Esophagus (tissue), 2 donors: Measurements from ENCODE around the gene MTA3. TPM values are rescaled to one million over a fixed set of nuclear protein-coding genes. Genes with fewer than 3 reads are reported as not detected.

Source experiments
- H3K27ac ChIP-seq, 2 donors: one replicate each; pipeline ENCODE4 v1.5.1; 2013; ENCODE audit warnings: low read depth in 2 of 2, mild to moderate bottlenecking in 2 of 2, inconsistent platforms in 1 of 2, low read length in 1 of 2, moderate library complexity in 1 of 2
- H3K27me3 ChIP-seq, 2 donors: one replicate each; pipeline ENCODE4 v1.6.1; 2013; ENCODE audit warnings: low read length in 2 of 2, control low read depth in 1 of 2, mild to moderate bottlenecking in 1 of 2; ENCODE audit not compliant: insufficient read depth in 2 of 2, control insufficient read depth in 1 of 2
- H3K36me3 ChIP-seq, 2 donors: one replicate each; pipeline ENCODE4 v1.6.1; 2013; ENCODE audit warnings: low read length in 1 of 2; ENCODE audit not compliant: control insufficient read depth in 2 of 2, insufficient read depth in 2 of 2
- H3K4me1 ChIP-seq, 2 donors: one replicate each; pipeline ENCODE4 v1.6.1; 2013; ENCODE audit warnings: low read length in 1 of 2; ENCODE audit not compliant: control insufficient read depth in 2 of 2, insufficient read depth in 2 of 2
- H3K4me3 ChIP-seq, 2 donors: one replicate each; pipeline ENCODE4 v1.5.1; 2013; ENCODE audit warnings: low read length in 2 of 2, mild to moderate bottlenecking in 2 of 2, low read depth in 1 of 2, moderate library complexity in 1 of 2
- H3K9me3 ChIP-seq, 2 donors: one replicate each; pipeline ENCODE4 v1.6.1; 2013; ENCODE audit warnings: mild to moderate bottlenecking in 2 of 2, low read depth in 1 of 2, low read length in 1 of 2, moderate library complexity in 1 of 2; ENCODE audit not compliant: control insufficient read depth in 2 of 2, insufficient read depth in 1 of 2
- WGBS, 2 donors: extraction: QIAGEN DNeasy Blood & Tissue Kit; methylation state at CpG; one replicate each; pipeline ENCODE4 v1.1.7; 2013; 5-methylcytosine and 5-hydroxymethylcytosine counted together
- polyA plus RNA-seq, 2 donors: library from polyadenylated mRNA; stranded (reverse); fragments of 200-250 nt; gene quantifications; one replicate each; pipeline ENCODE4 v1.2.3, GENCODE V29; 2013
- donor health status: healthy with polysubstance abuse.
- donor health status: Bipolar disorder and iron deficiency.

Gene MTA3
- polyA plus RNA-seq, 2 donors = 31.7 to 55.3 TPM

GRCh38 chr2:42800461-42800962 is 232.1 kb downstream of the MTA3 start:
- 84% methylated on average over 4 of the region's 4 CpGs for WGBS, 2 donors
- no peaks in the 10 kb centered on the region for H3K27me3 ChIP-seq
- H3K27ac ChIP-seq = no peak overlapping the region

DNA sequence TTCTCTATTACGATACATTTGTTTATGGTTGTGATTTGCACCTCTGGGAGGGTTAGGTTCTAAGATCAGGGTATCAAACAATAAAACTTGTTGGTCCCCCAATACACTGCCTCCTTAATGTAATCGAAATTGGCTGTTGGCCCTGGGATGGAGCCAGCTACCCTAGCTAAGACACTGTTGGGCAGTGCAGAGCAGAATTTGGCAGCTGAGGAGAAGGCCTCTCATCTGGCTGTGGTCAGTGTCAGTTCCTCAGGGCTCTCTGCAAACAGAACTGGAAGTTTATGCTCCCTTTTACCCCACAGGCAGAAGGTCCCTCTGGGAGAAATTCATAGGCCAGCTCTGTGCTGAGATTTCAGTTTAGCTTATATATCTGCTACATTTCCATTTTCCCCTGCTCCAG is 232.5 kb downstream of the MTA3 start:
- Histone ChIP-seq H3K4me1 (peaks cover under 1 to 3% of the 10 kb centered on the region in 2 donors), H3K9me3 (no peaks in the 10 kb centered on the region), H3K36me3 (no peaks in the 10 kb centered on the region), H3K4me3 (no peak overlapping the region), H3K27me3 (no peaks in the 10 kb centered on the region), H3K27ac (no peak overlapping the region)
- WGBS, 2 donors = 61 to 65% methylated on average over 2 of the region's 2 CpGs

More at GRCh38 chr2:42800461-42800962, 232.1 kb downstream of the MTA3 start:
- Histone ChIP-seq H3K36me3 (no peaks in the 10 kb centered on the region), H3K4me1 (peaks cover 3% of the 10 kb centered on the region in 2 donors), H3K4me3 (no peak overlapping the region), H3K9me3 (no peaks in the 10 kb centered on the region)

DNA sequence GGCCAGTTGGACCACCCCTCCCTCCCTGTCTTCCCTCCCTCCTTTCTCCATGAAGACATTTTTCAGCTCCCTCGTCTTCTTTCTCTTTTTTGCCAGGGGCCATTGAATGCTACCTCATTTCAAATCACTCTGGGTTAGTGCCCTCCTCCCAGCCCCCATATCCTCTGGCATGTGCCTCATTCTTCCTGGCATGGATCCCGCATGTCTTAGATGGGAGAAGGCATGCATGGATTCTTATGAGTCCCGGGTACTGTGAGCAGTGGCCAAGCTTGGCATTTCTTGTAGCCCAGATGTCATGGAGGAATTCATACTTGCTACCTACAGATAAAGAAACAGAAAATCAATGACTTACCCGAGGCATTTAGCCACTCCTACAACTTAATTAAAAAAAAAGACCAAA is 232.9 kb downstream of the MTA3 start:
- Histone ChIP-seq H3K36me3 (no peaks in the 10 kb centered on the region), H3K4me3 (no peak overlapping the region), H3K27me3 (no peaks in the 10 kb centered on the region), H3K9me3 (no peaks in the 10 kb centered on the region), H3K27ac (no peak overlapping the region), H3K4me1 (peaks cover 0 to 3% of the 10 kb centered on the region in 2 donors)
- 32 to 35% methylated on average over 4 of the region's 4 CpGs for WGBS, 2 donors

GRCh38 chr2:42802150-42802549 is 233.7 kb downstream of the MTA3 start:
- Histone ChIP-seq H3K4me1 (peaks cover 0 to 3% of the 10 kb centered on the region in 2 donors), H3K36me3 (no peaks in the 10 kb centered on the region), H3K27me3 (no peaks in the 10 kb centered on the region), H3K9me3 (no peaks in the 10 kb centered on the region), H3K4me3 (no peak overlapping the region), H3K27ac (no peak overlapping the region)
- WGBS, 2 donors = 93% methylated on average over 6 of the region's 6 CpGs

- peaks cover 0 to 3% of the 10 kb centered on the region in 2 donors for H3K4me1 ChIP-seq
- H3K9me3 ChIP-seq = no peaks in the 10 kb centered on the region
- WGBS, 2 donors = 68 to 71% methylated on average over 3 of the region's 3 CpGs
- no peaks in the 10 kb centered on the region for H3K27me3 ChIP-seq
- no peak overlapping the region for H3K27ac ChIP-seq
- H3K36me3 ChIP-seq = no peaks in the 10 kb centered on the region
- no peak overlapping the region for H3K4me3 ChIP-seq
These were observed 235.9 kb downstream of the MTA3 start for GRCh38 chr2:42804338-42804737.

DNA sequence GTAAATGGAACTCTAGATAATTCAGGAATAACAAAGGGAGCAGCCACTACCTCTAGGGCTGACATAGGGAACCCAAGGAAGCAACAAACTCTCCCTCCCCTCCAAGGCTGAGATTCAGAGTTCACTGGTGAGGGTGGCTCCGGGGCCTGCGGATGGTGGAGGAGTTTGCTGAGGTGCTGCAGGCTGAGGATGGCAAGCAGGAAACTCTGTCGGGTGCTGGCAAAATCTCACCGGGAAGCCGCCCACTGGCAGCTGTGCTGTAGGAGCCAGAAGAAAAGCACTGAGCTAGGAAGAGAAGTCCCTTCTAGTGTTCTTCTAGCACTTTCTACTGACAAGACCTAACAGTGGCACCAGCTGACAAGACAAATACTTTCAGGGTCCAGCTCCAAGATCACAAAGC is 236.5 kb downstream of the MTA3 start:
- 77 to 80% methylated on average over 5 of the region's 5 CpGs for WGBS, 2 donors
- H3K4me3 ChIP-seq = no peak overlapping the region
- H3K27ac ChIP-seq = no peak overlapping the region
- no peaks in the 10 kb centered on the region for H3K27me3 ChIP-seq
- H3K36me3 ChIP-seq = no peaks in the 10 kb centered on the region
- H3K9me3 ChIP-seq = no peaks in the 10 kb centered on the region
- H3K4me1 ChIP-seq = peaks cover 0 to 3% of the 10 kb centered on the region in 2 donors

Other genes with a start within 250 kb of the MTA3 start
- gene COX7A2L, start 207.4 kb upstream of the MTA3 start, polyA plus RNA-seq = 10 to 100 TPM; 30.1 to 60.2 TPM
- under 1 TPM; 0.02 to 0.04 TPM for gene KCNG3, start 74.7 kb upstream of the MTA3 start, polyA plus RNA-seq
- 1 to 10 TPM in 1 of 2 donors, under 1 TPM in 1; 0.48 to 2.5 TPM for gene OXER1, start 195.5 kb downstream of the MTA3 start, polyA plus RNA-seq
- gene HAAO, start 224.0 kb downstream of the MTA3 start, polyA plus RNA-seq = 1 to 10 TPM; 3.0 to 6.9 TPM